ENCODE data around the gene S100A10. TPM values are rescaled to one million over a fixed set of nuclear protein-coding genes. Genes with fewer than 3 reads are reported as not detected.

S100A10 gene
- total RNA-seq, 2 donors from 2014 or later, result 313 to 335 TPM

GRCh38 chr1:152018537-152018936, 24.9 kb upstream of the S100A10 start:
- DNase-seq (no peak), ATAC-seq (no peak)
- intact Hi-C loops (cut with DNase I), result no loop called here

- no peak for DNase-seq
- no peak for ATAC-seq
- intact Hi-C loops (cut with DNase I), result no loop called here
Observed at GRCh38 chr1:152015766-152016165, 22.1 kb upstream of the S100A10 start.

- intact Hi-C loops (cut with DNase I), result no loop called here
- DNase-seq, result no peak
- no peak for ATAC-seq
Observed at GRCh38 chr1:152014943-152015342, 21.3 kb upstream of the S100A10 start.

- ATAC-seq (no peak), DNase-seq (no peak)
- intact Hi-C loops (cut with DNase I), result no loop called here
Observed at GRCh38 chr1:152013664-152014237, 20.1 kb upstream of the S100A10 start.

GRCh38 chr1:152009691-152010090, 16.0 kb upstream of the S100A10 start:
- intact Hi-C loops (cut with DNase I), result loop anchor here in 1 of 2 donors (10.0 kb wide), 1 partner anchor 275 kb away; no protein-coding TSS in a partner anchor
- DNase-seq, result no peak
- ATAC-seq, result no peak

GRCh38 chr1:152007047-152007446, 13.4 kb upstream of the S100A10 start:
- DNase-seq, result no peak
- intact Hi-C loops (cut with DNase I), result loop anchor here in 1 of 2 donors (10.0 kb wide), 1 partner anchor 272 kb away; no protein-coding TSS in a partner anchor
- ATAC-seq, result no peak

- DNase-seq, result no peak
- ATAC-seq, result no peak
- intact Hi-C loops (cut with DNase I), result loop anchor here in 1 of 2 donors (10.0 kb wide), 1 partner anchor 271 kb away; no protein-coding TSS in a partner anchor
Observed at GRCh38 chr1:152005360-152005912, 11.8 kb upstream of the S100A10 start.

GRCh38 chr1:152003846-152004442, 10.3 kb upstream of the S100A10 start:
- ATAC-seq (no peak), DNase-seq (no peak)
- intact Hi-C loops (cut with DNase I), result loop anchor here in 1 of 2 donors (10.0 kb wide), 1 partner anchor 269 kb away; no protein-coding TSS in a partner anchor

- intact Hi-C loops (cut with DNase I), result loop anchor here in 1 of 2 donors (10.0 kb wide), 1 partner anchor 268 kb away; no protein-coding TSS in a partner anchor
- ATAC-seq, result peak; percentile 10 to 29
- DNase-seq, result no peak
Observed at GRCh38 chr1:152002960-152003359, 9.3 kb upstream of the S100A10 start.

GRCh38 chr1:152001631-152002584, 8.2 kb upstream of the S100A10 start:
- intact Hi-C loops (cut with DNase I), result loop anchor here in 1 of 2 donors (10.0 kb wide), 1 partner anchor 267 kb away; no protein-coding TSS in a partner anchor

GRCh38 chr1:152000964-152001630, 7.4 kb upstream of the S100A10 start:
- DNase-seq (no peak), ATAC-seq (peak; percentile 33 to 59)
- intact Hi-C loops (cut with DNase I), result loop anchor here in 1 of 2 donors (10.0 kb wide), 1 partner anchor 266 kb away; no protein-coding TSS in a partner anchor

More at GRCh38 chr1:152001631-152002584, 8.2 kb upstream of the S100A10 start:
- ATAC-seq (peak; percentile 72 to 73), DNase-seq (peak; percentile 90)

- intact Hi-C loops (cut with DNase I), result loop anchor here in 1 of 2 donors (5.0 kb wide), 1 partner anchor 66 kb away; no protein-coding TSS in a partner anchor
- no peak for DNase-seq
- no peak for ATAC-seq
Observed at GRCh38 chr1:151998611-151999362, 5.1 kb upstream of the S100A10 start.

- no peak for DNase-seq
- intact Hi-C loops (cut with DNase I), result loop anchor here (2.0 to 5.0 kb wide), 2 partner anchors 62 to 65 kb away; no protein-coding TSS in a partner anchor
- ATAC-seq, result no peak
Observed at GRCh38 chr1:151997284-151997570, 3.6 kb upstream of the S100A10 start.

- no peak for DNase-seq
- no peak for ATAC-seq
- intact Hi-C loops (cut with DNase I), result loop anchor here (2.0 to 5.0 kb wide), 2 partner anchors 61 to 63 kb away; no protein-coding TSS in a partner anchor
Observed at GRCh38 chr1:151995774-151996173, 2.1 kb upstream of the S100A10 start.

GRCh38 chr1:151994956-151995355, 1.3 kb upstream of the S100A10 start:
- ATAC-seq, result peak in 1 of 2 donors; percentile 0
- intact Hi-C loops (cut with DNase I), result loop anchor here in 1 of 2 donors (5.0 kb wide), 1 partner anchor 63 kb away; no protein-coding TSS in a partner anchor
- DNase-seq, result peak; percentile 28

GRCh38 chr1:151993084-151993733, 450 bp downstream of the S100A10 start:
- DNase-seq (peak; percentile 62), ATAC-seq (peak; percentile 22 to 27)
- intact Hi-C loops (cut with DNase I), result loop anchor here in 1 of 2 donors (2.0 kb wide), 1 partner anchor 48 kb away; no protein-coding TSS in a partner anchor

Measured in left cardiac atrium (tissue), 4 donors.